ENCODE measurements around the gene KCNT1.

Gene KCNT1

DNA sequence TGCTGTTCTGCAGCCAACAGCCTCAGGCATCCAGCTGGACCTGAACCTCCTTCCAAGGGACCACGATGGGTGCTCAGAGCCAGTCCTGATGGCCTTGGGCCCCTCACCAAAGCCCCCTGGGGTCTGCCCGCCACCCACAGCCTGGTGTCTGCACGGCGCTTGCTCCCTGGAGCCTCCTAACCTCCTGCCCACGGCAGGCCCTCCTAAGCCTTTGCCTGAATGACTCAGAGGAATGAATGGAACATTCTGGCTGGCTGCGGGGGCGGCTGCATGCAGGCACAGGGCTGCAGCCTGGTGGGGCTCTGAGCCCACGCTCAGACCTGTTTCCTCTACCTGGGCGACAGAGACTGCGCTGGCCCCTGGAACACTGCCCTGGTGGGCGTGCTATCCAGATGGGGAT is 9.6 kb upstream of the KCNT1 start:
- in situ Hi-C loops (cut with MboI; ENCODE audit: low sequenced_read_pairs, unreplicated experiment): no loop called here
- no peak for DNase-seq (ENCODE audit: low spot score)
- TF ChIP-seq, protein P1, sequence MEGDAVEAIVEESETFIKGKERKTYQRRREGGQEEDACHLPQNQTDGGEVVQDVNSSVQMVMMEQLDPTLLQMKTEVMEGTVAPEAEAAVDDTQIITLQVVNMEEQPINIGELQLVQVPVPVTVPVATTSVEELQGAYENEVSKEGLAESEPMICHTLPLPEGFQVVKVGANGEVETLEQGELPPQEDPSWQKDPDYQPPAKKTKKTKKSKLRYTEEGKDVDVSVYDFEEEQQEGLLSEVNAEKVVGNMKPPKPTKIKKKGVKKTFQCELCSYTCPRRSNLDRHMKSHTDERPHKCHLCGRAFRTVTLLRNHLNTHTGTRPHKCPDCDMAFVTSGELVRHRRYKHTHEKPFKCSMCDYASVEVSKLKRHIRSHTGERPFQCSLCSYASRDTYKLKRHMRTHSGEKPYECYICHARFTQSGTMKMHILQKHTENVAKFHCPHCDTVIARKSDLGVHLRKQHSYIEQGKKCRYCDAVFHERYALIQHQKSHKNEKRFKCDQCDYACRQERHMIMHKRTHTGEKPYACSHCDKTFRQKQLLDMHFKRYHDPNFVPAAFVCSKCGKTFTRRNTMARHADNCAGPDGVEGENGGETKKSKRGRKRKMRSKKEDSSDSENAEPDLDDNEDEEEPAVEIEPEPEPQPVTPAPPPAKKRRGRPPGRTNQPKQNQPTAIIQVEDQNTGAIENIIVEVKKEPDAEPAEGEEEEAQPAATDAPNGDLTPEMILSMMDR (IDR thresholded peaks at IDR 0.05; ENCODE audit: borderline replicate concordance, control extremely low read depth, extremely low read depth, insufficient read depth, missing control alignments): no peak

DNA sequence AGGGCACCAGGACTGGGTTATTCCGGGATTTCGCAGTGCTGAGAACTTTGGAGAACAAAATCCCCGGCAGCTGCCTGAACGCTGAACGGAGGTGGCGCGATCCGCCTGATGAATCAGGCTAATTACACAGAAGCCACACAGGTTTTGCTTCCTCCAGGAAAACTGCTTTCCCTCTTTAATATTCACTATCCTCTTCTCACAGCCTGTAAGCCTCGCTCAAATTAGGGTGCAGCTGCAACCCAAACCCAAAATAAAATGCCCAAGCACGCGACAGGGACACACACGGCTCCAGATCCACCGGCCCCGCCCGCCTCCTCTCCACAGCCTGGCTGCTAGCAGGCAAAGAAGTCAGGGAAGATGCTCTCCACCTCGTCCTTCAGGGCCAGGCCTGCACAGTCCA is 8.7 kb upstream of the KCNT1 start:
- DNase-seq (ENCODE audit: low spot score): no peak
- in situ Hi-C loops (cut with MboI; ENCODE audit: low sequenced_read_pairs, unreplicated experiment): no loop called here
- TF ChIP-seq, protein P1 (IDR thresholded peaks at IDR 0.05; ENCODE audit: borderline replicate concordance, control extremely low read depth, extremely low read depth, insufficient read depth, missing control alignments): no peak

DNA sequence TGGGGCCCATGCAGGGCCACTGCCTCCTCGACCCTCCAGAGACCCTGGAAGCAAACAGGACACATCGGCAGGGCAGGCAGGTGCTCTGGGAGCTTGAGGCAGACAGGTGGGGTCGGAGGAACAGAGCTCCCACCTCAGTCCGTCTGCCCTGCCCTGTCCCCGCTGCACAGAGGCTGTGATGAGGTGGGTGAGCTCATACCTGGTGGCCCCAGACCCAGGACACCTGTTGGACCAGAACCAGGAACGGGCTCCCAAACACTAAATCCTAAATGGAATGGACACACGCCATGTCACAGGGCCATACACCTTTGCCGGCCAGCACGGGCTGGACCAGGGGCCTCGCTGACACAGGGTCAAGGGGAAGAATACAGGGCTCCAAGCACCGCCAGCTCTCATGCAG is 8.2 kb upstream of the KCNT1 start:
- TF ChIP-seq, protein P1 (IDR thresholded peaks at IDR 0.05; ENCODE audit: borderline replicate concordance, control extremely low read depth, extremely low read depth, insufficient read depth, missing control alignments): no peak
- DNase-seq (ENCODE audit: low spot score): no peak
- in situ Hi-C loops (cut with MboI; ENCODE audit: low sequenced_read_pairs, unreplicated experiment): no loop called here

DNA sequence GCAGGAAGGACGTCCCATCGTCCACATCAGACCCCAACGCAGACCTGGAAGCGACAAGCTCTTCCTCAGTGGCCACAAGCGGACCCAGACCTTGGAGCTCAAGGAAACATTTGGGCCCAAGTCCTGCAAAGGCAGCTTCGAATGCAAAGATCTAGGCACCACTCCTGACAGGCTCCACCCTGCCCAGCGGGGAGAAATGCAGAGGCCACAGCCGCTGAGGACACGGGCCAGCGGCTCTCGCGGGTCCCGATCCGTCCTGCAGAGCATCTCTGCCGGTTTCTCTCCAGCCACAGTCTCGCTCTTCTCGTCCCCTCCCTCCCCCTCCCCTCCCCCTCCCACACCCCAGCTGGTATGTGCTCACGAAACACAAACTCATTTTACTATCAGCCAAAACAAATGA is 7.6 kb upstream of the KCNT1 start:
- DNase-seq (ENCODE audit: low spot score): no peak
- in situ Hi-C loops (cut with MboI; ENCODE audit: low sequenced_read_pairs, unreplicated experiment): no loop called here
- TF ChIP-seq, protein P1 (IDR thresholded peaks at IDR 0.05; ENCODE audit: borderline replicate concordance, control extremely low read depth, extremely low read depth, insufficient read depth, missing control alignments): no peak

DNA sequence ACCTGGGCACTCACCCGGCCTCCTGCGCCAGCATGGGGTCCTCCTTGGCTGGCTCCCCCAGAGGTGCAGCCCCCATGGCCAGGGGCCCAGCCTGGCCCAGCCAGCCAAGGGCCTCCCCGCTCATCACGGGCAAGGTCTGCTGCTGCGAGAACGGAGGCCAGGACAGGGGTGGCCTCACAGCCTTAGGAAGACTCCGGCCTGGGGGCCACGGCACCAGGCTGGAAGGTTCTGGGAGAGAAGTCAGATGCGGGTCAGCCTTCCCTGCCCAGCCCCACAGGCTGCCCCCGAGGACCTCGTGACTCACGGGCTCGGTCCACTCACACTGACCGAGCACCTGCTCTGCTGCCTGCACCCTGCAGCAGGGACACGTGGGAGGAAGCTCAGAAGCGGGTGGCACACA is 6.9 kb upstream of the KCNT1 start:
- in situ Hi-C loops (cut with MboI; ENCODE audit: low sequenced_read_pairs, unreplicated experiment): no loop called here
- DNase-seq (ENCODE audit: low spot score): no peak
- TF ChIP-seq, protein P1 (IDR thresholded peaks at IDR 0.05; ENCODE audit: borderline replicate concordance, control extremely low read depth, extremely low read depth, insufficient read depth, missing control alignments): no peak

DNA sequence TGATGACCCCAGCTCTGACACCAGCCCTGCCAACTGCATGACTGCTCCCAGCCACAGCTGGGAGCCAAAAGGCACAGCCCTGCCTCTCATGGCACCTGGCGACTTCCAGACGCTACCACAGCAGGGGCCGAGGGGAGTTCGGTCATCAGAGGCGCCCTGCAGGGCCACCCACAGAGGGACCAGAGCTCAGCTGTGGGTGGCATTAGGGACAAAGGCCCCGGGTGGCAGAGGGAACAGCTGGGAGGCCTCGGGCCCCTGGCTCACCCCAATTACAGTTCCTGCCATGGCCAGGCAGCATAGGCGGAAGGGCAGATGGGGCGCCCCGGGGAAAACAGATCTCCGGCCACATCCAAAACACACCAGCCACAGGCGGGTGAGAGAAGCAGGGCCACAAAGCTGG is 6.3 kb upstream of the KCNT1 start:
- in situ Hi-C loops (cut with MboI; ENCODE audit: low sequenced_read_pairs, unreplicated experiment): no loop called here
- no peak for DNase-seq (ENCODE audit: low spot score)
- TF ChIP-seq, protein P1 (IDR thresholded peaks at IDR 0.05; ENCODE audit: borderline replicate concordance, control extremely low read depth, extremely low read depth, insufficient read depth, missing control alignments): no peak

DNA sequence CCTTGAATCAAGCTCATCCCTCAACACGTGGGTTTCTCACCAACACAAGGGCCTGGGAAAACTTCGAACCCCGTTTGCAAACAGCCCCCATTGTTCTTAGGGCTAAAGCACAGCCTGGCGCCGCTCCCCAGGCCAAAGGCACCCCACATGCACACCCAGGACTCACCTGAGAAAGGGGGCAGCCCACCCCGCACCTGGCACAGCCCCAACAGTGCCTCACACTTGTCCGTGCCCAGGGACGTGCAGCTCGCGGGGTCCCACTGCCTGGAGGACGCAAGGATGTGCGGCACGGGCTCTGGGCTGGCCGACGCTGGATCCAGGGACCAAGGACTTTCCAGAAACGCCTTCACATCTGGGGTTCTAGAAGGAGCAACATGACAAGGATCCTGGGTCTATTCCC is 5.5 kb upstream of the KCNT1 start:
- TF ChIP-seq, protein P1 (IDR thresholded peaks at IDR 0.05; ENCODE audit: borderline replicate concordance, control extremely low read depth, extremely low read depth, insufficient read depth, missing control alignments): no peak
- in situ Hi-C loops (cut with MboI; ENCODE audit: low sequenced_read_pairs, unreplicated experiment): no loop called here
- no peak for DNase-seq (ENCODE audit: low spot score)

All from GM13976 (cell line).